Neural cell (in vitro differentiated cells): Measurements from ENCODE around the gene YY1. TPM values are rescaled to one million over a fixed set of nuclear protein-coding genes. Genes with fewer than 3 reads are reported as not detected.
A peak's percentile ranks its signal among the peaks of the same experiment; 100 is the strongest.

Experiments used
- H2AFZ ChIP-seq: fragments of 200-600, 300-800 bp; sonication (generic), shearing (Covaris generic); 2 replicates; pipeline ENCODE4 v1.6.0; 2014; ENCODE audit warnings: low read depth, mild to moderate bottlenecking, antibody characterized with exemption, low read length, moderate library complexity
- H3F3A ChIP-seq: fragments of 200-600 bp; shearing (Covaris generic); 2 replicates; pipeline ENCODE4 v1.6.1; 2016; ENCODE audit warnings: mild to moderate bottlenecking, moderate library complexity, mixed read lengths, antibody characterized with exemption, low read length; ENCODE audit not compliant: insufficient read depth, poor library complexity, severe bottlenecking
- H3K27ac ChIP-seq: fragments of 200-600, 300-800 bp; sonication (generic), shearing (Covaris generic); 2 replicates; pipeline ENCODE4 v1.5.1; 2014; ENCODE audit warnings: mild to moderate bottlenecking, low read length, moderate library complexity
- H3K27me3 ChIP-seq: fragments of 300-800, 200-600 bp; sonication (generic), shearing (Covaris generic); 2 replicates; pipeline ENCODE4 v1.6.0; 2014; ENCODE audit warnings: mild to moderate bottlenecking, low read depth, low read length, moderate library complexity; ENCODE audit not compliant: insufficient read depth
- H3K36me3 ChIP-seq: fragments of 300-800, 200-600 bp; sonication (generic), shearing (Covaris generic); 2 replicates; pipeline ENCODE4 v1.5.1; 2014; ENCODE audit warnings: mild to moderate bottlenecking, antibody characterized with exemption, low read length, moderate library complexity; ENCODE audit not compliant: insufficient read depth
- H3K4me2 ChIP-seq: fragments of 300-800, 200-600 bp; sonication (generic), shearing (Covaris generic); 2 replicates; pipeline ENCODE4 v1.6.0; 2014; ENCODE audit warnings: mild to moderate bottlenecking, low read length
- H3K4me3 ChIP-seq: fragments of 300-800, 200-600 bp; sonication (generic), shearing (Covaris generic); 2 replicates; pipeline ENCODE4 v1.5.1; 2014; ENCODE audit warnings: mild to moderate bottlenecking, low read length, moderate library complexity
- H3K79me2 ChIP-seq: fragments of 200-600 bp; shearing (Covaris generic); replicated peaks from 2 replicates; pipeline ENCODE4 v1.6.0; 2014; ENCODE audit warnings: mild to moderate bottlenecking, low read length, moderate library complexity; ENCODE audit not compliant: insufficient read depth
- H3K9ac ChIP-seq: fragments of 300-800, 200-600 bp; sonication (generic), shearing (Covaris generic); 2 replicates; pipeline ENCODE4 v1.6.1; 2016; ENCODE audit warnings: mild to moderate bottlenecking, low read length, mixed read lengths
- H3K9me2 ChIP-seq: fragments of 200-600 bp; shearing (Covaris generic); 2 replicates; pipeline ENCODE4 v1.6.1; 2016; ENCODE audit warnings: mild to moderate bottlenecking, low read length, mixed read lengths; ENCODE audit not compliant: insufficient read depth
- H3K9me3 ChIP-seq: fragments of 200-600, 300-800 bp; sonication (generic), shearing (Covaris generic); 2 replicates; pipeline ENCODE4 v1.6.1; 2016; ENCODE audit warnings: mild to moderate bottlenecking, mixed run types, low read length, moderate library complexity, mixed read lengths
- H4K20me1 ChIP-seq: fragments of 200-600 bp; shearing (Covaris generic); 2 replicates; pipeline ENCODE4 v1.6.1; 2016; ENCODE audit warnings: mild to moderate bottlenecking, mixed run types; ENCODE audit not compliant: insufficient read depth
- EP300 ChIP-seq: fragments of 450-650 bp; conservative IDR thresholded peaks from 2 replicates; pipeline ENCODE4 v1.6.1; 2014; ENCODE audit warnings: antibody characterized with exemption, mild to moderate bottlenecking, moderate library complexity; ENCODE audit not compliant: poor library complexity, severe bottlenecking
- EZH2 ChIP-seq: fragments of 200-600, 300-800 bp; shearing (Covaris generic), sonication (generic); IDR thresholded peaks from 2 replicates; pipeline ENCODE4 v1.6.1; 2014; ENCODE audit warnings: antibody characterized with exemption, low read length, borderline replicate concordance, mild to moderate bottlenecking; ENCODE audit not compliant: insufficient read depth, poor library complexity, severe bottlenecking
- MXI1 ChIP-seq: fragments of 450-650 bp; conservative IDR thresholded peaks from 2 replicates; pipeline ENCODE4 v1.6.1; 2014; ENCODE audit warnings: antibody characterized with exemption, mild to moderate bottlenecking; ENCODE audit not compliant: poor library complexity, severe bottlenecking
- POLR2AphosphoS5 ChIP-seq: IDR thresholded peaks from 2 replicates; pipeline ENCODE4 v1.6.1; 2012
- RAD21 ChIP-seq: fragments of 450-650 bp; conservative IDR thresholded peaks from 2 replicates; pipeline ENCODE4 v1.6.1; 2014; ENCODE audit warnings: antibody characterized with exemption, mild to moderate bottlenecking, moderate library complexity
- SMC3 ChIP-seq: fragments of 450-650 bp; conservative IDR thresholded peaks from 2 replicates; pipeline ENCODE4 v1.6.1; 2014; ENCODE audit warnings: antibody characterized with exemption, mild to moderate bottlenecking, moderate library complexity; ENCODE audit not compliant: poor library complexity
- TAF1 ChIP-seq: IDR thresholded peaks from 2 replicates; pipeline ENCODE4 v1.6.1; 2012; ENCODE audit warnings: low read depth
- polyA plus RNA-seq: library from polyadenylated mRNA; depleted of rRNA; stranded (reverse); fragments of >200 nt; gene quantifications from 2 replicates; pipeline ENCODE4 v1.2.3, GENCODE V29; 2014
- TF ChIP-seq, protein P1 (sequence below): IDR thresholded peaks from 2 replicates; pipeline ENCODE4 v1.6.1; 2012; ENCODE audit warnings: borderline replicate concordance
- TF ChIP-seq, protein P2 (sequence below): fragments of 450-650 bp; IDR thresholded peaks from 2 replicates; pipeline ENCODE4 v1.5.1; 2014; ENCODE audit warnings: antibody characterized with exemption, mild to moderate bottlenecking, moderate library complexity; ENCODE audit not compliant: poor library complexity, severe bottlenecking

The YY1 gene
- polyA plus RNA-seq, 1 donor from 2014 or later: 50.4 TPM

DNA sequence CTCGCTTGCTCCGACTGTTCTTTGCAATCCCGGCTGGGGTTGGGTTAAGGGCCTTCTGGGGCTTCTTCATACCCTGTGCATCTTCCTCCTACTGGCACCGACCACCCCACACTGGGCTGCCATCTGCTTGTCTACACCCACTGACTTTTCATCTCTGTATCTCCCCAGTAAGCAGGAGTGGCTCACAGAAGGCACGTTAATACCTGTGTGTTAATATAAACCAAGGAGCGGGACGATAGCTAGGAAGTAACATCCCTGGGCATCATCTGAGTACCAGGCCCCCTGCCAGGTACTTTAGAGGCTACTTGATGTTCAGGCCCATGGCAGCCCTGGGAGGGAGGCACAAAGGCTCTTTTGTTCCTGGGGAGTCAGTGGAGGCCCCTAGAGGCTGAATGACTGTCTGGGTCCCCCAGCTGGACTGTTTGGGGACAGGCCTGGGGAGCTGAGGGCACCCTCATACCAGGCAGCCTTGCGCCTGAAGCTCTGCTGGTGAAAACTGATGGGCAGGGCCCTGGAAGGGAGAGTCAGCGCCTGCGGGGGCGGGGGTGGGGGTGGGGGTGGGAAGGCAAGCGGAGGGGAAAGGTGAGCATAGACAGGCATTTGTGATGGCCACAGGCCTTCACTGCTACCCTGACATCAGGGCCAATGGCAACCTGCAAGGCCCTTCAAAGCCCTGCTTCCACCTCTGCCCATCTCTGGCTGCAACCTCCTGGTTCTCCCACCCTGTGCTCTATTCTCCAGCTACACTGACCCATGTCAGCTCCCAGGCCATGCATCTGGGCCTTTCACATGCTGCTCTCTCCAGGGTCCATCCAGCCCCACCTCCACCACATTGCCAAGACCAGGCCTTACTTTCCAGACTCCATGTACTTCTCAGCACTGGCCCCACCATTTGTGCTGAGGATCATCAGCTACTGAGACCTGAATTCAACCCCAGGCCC lies 45.3 kb upstream of the YY1 start:
- Histone ChIP-seq H3K36me3 (no peaks in the 10 kb centered on the region), H3K27me3 (no peaks in the 10 kb centered on the region), H3K9me2 (no peaks in the 10 kb centered on the region), H3K4me3 (peak overlapping the region; percentile 66), H4K20me1 (no peaks in the 10 kb centered on the region), H3K27ac (peak overlapping the region; percentile 24), H3K9ac (peak overlapping the region; percentile 54), H3K79me2 (no peaks in the 10 kb centered on the region), H3K9me3 (no peaks in the 10 kb centered on the region), H2AFZ (peak overlapping the region; percentile 89), H3K4me2 (peak overlapping the region; percentile 24), H3F3A (no peaks in the 10 kb centered on the region)
- TF ChIP-seq RAD21 (no peak), TAF1 (no peak), MXI1 (no peak)

DNA sequence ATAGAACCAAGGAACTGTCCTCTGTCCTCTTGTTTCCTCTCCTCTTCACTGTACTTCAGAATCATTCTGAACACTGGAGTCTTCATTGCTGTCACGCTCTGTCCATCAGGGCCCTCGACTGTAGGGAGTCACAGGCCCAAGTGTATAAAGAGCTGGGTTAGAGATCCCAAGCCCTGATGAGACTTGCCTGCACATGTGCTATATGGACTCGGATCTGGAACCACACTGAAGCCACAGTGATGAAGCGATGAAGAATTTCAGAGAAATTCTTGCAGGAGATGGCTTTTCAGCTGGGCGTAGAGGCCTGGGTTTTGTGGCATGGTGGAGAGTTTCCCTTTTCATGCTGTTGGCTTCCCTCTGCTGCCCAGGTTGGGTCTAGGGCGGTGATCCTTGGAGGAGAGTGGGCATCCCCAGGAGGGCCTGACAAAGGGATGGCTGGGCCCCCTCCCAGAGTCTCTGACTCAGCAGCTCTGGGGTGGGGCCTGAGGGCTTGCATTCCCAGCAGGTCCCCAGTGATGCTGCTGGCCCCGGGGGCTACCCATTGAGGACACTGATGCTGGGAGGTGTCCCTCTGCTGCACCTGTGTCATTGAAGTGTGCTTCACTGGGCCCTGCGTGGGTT lies 39.6 kb upstream of the YY1 start:
- Histone ChIP-seq H3K79me2 (no peaks in the 10 kb centered on the region), H4K20me1 (no peaks in the 10 kb centered on the region), H3F3A (no peaks in the 10 kb centered on the region), H3K27me3 (no peaks in the 10 kb centered on the region), H3K9ac (no peak overlapping the region), H3K9me2 (no peaks in the 10 kb centered on the region), H2AFZ (no peak overlapping the region), H3K4me3 (no peak overlapping the region), H3K9me3 (no peaks in the 10 kb centered on the region), H3K36me3 (no peaks in the 10 kb centered on the region), H3K27ac (no peak overlapping the region), H3K4me2 (no peak overlapping the region)
- TF ChIP-seq, protein P1, sequence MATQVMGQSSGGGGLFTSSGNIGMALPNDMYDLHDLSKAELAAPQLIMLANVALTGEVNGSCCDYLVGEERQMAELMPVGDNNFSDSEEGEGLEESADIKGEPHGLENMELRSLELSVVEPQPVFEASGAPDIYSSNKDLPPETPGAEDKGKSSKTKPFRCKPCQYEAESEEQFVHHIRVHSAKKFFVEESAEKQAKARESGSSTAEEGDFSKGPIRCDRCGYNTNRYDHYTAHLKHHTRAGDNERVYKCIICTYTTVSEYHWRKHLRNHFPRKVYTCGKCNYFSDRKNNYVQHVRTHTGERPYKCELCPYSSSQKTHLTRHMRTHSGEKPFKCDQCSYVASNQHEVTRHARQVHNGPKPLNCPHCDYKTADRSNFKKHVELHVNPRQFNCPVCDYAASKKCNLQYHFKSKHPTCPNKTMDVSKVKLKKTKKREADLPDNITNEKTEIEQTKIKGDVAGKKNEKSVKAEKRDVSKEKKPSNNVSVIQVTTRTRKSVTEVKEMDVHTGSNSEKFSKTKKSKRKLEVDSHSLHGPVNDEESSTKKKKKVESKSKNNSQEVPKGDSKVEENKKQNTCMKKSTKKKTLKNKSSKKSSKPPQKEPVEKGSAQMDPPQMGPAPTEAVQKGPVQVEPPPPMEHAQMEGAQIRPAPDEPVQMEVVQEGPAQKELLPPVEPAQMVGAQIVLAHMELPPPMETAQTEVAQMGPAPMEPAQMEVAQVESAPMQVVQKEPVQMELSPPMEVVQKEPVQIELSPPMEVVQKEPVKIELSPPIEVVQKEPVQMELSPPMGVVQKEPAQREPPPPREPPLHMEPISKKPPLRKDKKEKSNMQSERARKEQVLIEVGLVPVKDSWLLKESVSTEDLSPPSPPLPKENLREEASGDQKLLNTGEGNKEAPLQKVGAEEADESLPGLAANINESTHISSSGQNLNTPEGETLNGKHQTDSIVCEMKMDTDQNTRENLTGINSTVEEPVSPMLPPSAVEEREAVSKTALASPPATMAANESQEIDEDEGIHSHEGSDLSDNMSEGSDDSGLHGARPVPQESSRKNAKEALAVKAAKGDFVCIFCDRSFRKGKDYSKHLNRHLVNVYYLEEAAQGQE: no peak
- TF ChIP-seq SMC3: no peak
- TF ChIP-seq POLR2AphosphoS5: no peak
- TF ChIP-seq TAF1: no peak
- no peak for TF ChIP-seq MXI1
- no peak for TF ChIP-seq RAD21
- no peak for TF ChIP-seq EZH2
- no peak for TF ChIP-seq EP300
- TF ChIP-seq, protein P2, sequence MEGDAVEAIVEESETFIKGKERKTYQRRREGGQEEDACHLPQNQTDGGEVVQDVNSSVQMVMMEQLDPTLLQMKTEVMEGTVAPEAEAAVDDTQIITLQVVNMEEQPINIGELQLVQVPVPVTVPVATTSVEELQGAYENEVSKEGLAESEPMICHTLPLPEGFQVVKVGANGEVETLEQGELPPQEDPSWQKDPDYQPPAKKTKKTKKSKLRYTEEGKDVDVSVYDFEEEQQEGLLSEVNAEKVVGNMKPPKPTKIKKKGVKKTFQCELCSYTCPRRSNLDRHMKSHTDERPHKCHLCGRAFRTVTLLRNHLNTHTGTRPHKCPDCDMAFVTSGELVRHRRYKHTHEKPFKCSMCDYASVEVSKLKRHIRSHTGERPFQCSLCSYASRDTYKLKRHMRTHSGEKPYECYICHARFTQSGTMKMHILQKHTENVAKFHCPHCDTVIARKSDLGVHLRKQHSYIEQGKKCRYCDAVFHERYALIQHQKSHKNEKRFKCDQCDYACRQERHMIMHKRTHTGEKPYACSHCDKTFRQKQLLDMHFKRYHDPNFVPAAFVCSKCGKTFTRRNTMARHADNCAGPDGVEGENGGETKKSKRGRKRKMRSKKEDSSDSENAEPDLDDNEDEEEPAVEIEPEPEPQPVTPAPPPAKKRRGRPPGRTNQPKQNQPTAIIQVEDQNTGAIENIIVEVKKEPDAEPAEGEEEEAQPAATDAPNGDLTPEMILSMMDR: no peak
